ENCODE data around the gene HES1.

The HES1 gene

DNA sequence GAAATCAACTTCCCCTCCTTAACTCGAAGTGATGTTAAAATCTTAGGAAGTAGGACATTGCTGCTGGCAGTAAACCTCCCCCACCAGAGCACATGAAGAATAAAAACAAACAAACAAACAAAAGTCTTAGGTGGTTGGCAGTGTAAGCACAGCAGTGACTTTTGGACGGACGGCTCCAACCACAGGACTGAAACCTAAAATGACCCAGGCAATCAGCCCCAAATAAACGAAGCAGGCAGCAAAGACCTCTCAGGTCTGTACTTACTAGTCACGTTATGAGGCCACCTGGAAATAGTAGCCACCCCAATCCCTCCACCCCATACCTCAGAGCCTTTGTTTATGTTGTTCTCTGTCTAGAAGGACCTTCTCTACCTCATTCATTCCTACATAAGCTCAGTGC is 33.5 kb upstream of the HES1 start:
- DNase-seq (ENCODE audit: insufficient read length, low spot score) = no peak
- no peak for FAIRE-seq
- TF ChIP-seq, protein P1, sequence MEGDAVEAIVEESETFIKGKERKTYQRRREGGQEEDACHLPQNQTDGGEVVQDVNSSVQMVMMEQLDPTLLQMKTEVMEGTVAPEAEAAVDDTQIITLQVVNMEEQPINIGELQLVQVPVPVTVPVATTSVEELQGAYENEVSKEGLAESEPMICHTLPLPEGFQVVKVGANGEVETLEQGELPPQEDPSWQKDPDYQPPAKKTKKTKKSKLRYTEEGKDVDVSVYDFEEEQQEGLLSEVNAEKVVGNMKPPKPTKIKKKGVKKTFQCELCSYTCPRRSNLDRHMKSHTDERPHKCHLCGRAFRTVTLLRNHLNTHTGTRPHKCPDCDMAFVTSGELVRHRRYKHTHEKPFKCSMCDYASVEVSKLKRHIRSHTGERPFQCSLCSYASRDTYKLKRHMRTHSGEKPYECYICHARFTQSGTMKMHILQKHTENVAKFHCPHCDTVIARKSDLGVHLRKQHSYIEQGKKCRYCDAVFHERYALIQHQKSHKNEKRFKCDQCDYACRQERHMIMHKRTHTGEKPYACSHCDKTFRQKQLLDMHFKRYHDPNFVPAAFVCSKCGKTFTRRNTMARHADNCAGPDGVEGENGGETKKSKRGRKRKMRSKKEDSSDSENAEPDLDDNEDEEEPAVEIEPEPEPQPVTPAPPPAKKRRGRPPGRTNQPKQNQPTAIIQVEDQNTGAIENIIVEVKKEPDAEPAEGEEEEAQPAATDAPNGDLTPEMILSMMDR (IDR thresholded peaks at IDR 0.05; ENCODE audit: insufficient read depth, missing control alignments) = no peak

DNA sequence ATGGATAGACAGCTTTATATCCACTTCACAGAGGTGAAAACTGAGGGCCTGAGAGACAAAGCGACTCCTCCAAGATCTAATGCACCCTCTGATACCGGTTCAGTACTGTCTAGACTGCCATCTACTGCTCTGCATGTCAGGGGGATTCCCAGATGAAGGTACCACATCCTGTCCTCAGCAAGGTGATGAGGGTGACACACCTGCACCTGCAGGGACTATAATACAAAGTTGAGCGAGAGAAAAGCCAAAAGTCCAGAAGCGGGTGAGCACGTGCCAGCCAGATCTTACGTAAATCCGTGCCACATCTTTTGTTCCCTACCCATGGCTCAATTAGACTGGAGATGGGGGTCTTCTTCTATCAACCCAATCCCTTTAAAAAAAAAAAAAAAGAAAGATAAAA is 32.4 kb upstream of the HES1 start:
- TF ChIP-seq, protein P1 (IDR thresholded peaks at IDR 0.05; ENCODE audit: insufficient read depth, missing control alignments) = no peak
- FAIRE-seq (no peak), DNase-seq (ENCODE audit: insufficient read length, low spot score) (no peak)

DNA sequence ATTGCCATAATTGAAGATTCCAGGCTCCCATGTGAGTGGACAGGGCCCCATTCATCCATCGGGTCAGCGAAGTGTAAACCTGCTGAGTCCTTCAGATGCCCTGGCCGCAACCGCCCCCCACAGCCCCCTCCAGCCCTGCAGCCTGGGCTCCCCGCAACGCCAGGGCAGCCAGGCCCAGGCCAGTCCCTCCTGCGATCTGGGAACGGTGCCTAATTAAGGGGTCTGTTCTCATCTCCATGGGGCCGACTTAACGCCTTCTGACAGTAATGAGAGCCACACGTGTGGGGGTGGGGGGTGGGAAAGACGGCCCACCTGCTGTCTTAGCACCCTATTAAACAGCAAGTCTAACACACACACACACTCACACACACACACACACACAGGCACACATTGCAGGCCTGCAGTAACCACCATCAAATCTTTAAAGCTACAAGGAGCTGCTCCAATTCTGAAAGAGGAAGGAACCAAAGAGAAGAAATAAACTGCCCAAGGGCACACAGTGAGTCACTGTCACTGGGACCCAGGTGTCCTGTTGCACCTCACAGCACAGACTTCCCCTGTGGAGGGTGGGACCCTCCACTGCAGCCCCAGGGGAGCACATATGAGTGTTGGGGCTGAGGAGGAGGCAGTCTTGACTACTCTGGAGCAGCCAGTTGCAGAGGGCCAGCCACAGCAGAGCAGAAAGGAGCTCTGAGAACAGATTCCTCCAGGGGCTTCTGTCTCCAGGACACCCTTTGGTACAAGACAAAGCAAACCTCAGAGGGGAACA is 31.8 kb upstream of the HES1 start:
- FAIRE-seq = no peak
- no peak for DNase-seq (ENCODE audit: insufficient read length, low spot score)

DNA sequence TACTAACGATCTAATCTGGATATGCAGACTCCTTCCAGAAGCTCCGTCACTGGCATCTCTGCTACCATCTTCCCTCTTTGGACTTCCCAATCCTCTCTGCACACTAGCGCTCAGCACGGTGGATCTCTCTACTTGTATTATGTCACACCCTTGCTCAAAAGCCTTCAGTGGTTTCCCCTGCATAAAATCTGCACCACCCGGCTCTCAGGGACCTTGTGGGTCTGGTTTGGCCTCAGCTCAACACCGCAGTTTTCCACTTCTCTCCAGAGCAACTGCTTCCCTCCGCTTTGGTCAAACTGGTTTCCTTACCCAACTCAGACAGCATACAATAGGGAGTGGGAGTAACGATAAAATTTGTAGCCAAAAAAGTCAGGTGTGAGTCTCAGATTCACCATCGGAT is 30.7 kb upstream of the HES1 start:
- TF ChIP-seq, protein P1 (IDR thresholded peaks at IDR 0.05; ENCODE audit: insufficient read depth, missing control alignments) = no peak
- FAIRE-seq (no peak), DNase-seq (ENCODE audit: insufficient read length, low spot score) (no peak)

More for the DNA sequence above, 31.8 kb upstream of the HES1 start:
- TF ChIP-seq, protein P1 (IDR thresholded peaks at IDR 0.05; ENCODE audit: insufficient read depth, missing control alignments) = no peak

DNA sequence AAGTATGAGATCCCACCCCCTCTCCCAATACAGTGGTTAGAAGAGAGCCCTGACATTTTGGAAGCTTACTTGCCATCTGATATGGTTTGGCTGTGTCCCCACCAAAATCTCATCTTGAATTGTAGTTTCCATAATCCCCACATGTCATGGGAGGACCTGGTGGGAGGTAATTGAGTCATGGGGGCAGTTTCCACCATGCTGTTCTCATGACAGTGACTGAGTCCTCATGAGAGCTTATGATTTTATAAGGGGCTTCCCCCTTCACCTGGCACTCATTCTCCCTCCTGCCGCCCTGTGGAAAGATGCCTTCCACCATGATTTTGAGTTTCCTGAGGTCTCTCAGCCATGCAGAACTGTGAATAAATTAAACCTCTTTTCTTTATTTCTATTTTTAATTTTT is 28.8 kb upstream of the HES1 start:
- TF ChIP-seq, protein P1 (IDR thresholded peaks at IDR 0.05; ENCODE audit: insufficient read depth, missing control alignments) = no peak
- DNase-seq (ENCODE audit: insufficient read length, low spot score) = no peak
- no peak for FAIRE-seq

DNA sequence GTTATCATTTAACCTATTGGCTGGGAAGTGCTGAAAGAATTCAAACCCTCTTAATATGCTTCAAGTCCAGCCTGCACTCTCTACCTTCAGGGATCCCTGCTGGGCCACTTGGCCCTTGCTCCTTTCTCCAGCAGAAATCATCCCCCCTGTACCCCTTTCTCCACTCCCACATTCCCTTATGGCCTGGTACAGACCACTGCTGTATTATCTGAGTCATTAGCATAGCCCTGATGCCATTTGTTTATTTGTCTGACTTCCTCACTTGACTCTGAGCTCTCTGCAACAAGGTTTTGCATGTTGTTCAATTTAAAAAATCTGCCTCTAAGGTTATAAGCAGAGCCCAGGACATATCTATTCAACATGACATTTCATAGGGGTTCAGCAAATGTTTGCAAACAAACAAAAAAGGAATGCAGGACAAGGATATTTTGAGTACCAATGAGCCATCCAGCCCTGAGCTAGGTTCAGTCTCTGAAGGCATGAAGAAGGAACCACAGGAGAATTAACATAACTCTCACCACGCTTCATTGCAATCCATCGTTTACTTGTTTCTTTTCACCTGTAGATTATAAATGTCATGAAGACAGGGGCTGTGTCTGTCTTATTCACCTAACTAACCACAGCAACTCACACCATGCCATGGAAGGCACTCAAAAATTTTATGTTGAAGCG is 26.6 kb upstream of the HES1 start:
- no peak for FAIRE-seq
- no peak for DNase-seq (ENCODE audit: insufficient read length, low spot score)
- TF ChIP-seq, protein P1 (IDR thresholded peaks at IDR 0.05; ENCODE audit: insufficient read depth, missing control alignments) = no peak

DNA sequence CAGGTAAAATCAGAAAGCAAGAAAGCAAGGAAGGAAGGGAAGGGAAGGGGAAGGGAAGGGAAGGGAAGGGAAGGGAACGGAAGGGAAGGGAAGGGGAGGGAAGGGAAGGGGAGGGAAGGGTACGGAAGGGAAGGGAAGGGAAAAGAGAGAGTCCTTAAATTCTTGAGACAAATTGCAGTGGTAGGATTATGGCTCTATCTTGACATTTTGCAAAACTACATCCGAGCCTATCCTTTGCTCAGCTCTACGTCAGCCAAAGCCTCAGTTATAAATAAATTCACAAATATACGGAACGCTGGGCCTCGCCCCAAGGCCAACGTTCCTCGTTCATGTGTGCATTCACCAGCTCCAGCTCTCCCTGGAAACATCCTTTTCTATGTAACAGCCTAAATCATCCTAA is 25.5 kb upstream of the HES1 start:
- TF ChIP-seq, protein P1 (IDR thresholded peaks at IDR 0.05; ENCODE audit: insufficient read depth, missing control alignments) = no peak
- FAIRE-seq (no peak), DNase-seq (ENCODE audit: insufficient read length, low spot score) (no peak)
